Activated naive CD4-positive, alpha-beta T cell treated with anti-CD3 and anti-CD28 coated beads, Interleukin-2, amount 50 U/mL, for 24 hours (primary cell): ENCODE results near the gene RGS12.

Source experiments
- H3K27ac Mint-ChIP-seq: one replicate; pipeline ENCODE4 v1.8.0; 2021; ENCODE audit warnings: mild to moderate bottlenecking, mixed read lengths
- H3K27me3 Mint-ChIP-seq: one replicate; pipeline ENCODE4 v1.8.0; 2021; ENCODE audit warnings: mixed read lengths
- H3K36me3 Mint-ChIP-seq: one replicate; pipeline ENCODE4 v1.8.0; 2021; ENCODE audit warnings: mixed read lengths
- H3K4me1 Mint-ChIP-seq: one replicate; pipeline ENCODE4 v1.8.0; 2021; ENCODE audit warnings: mixed read lengths
- H3K4me3 Mint-ChIP-seq: one replicate; pipeline ENCODE4 v1.8.0; 2021; ENCODE audit warnings: mild to moderate bottlenecking, mixed read lengths
- H3K9me3 Mint-ChIP-seq: one replicate; pipeline ENCODE4 v1.8.0; 2021; ENCODE audit warnings: mixed read lengths

RGS12 gene

GRCh38 chr4:3250956-3251690 is 41.7 kb upstream of the RGS12 start:
- H3K9me3 Mint-ChIP-seq: no peaks in the 10 kb centered on the region
- no peak overlapping the region for H3K4me3 Mint-ChIP-seq
- no peaks in the 10 kb centered on the region for H3K36me3 Mint-ChIP-seq
- H3K27me3 Mint-ChIP-seq: no peaks in the 10 kb centered on the region
- H3K27ac Mint-ChIP-seq: no peak overlapping the region
- H3K4me1 Mint-ChIP-seq: no peaks in the 10 kb centered on the region

GRCh38 chr4:3251691-3252479 is 40.9 kb upstream of the RGS12 start:
- Mint-ChIP-seq H3K27ac (no peak overlapping the region), H3K4me3 (no peak overlapping the region), H3K36me3 (no peaks in the 10 kb centered on the region), H3K27me3 (no peaks in the 10 kb centered on the region), H3K9me3 (no peaks in the 10 kb centered on the region), H3K4me1 (no peaks in the 10 kb centered on the region)

GRCh38 chr4:3252480-3252828 is 40.4 kb upstream of the RGS12 start:
- H3K4me3 Mint-ChIP-seq: no peak overlapping the region
- H3K27ac Mint-ChIP-seq: no peak overlapping the region
- no peaks in the 10 kb centered on the region for H3K4me1 Mint-ChIP-seq
- no peaks in the 10 kb centered on the region for H3K36me3 Mint-ChIP-seq
- no peaks in the 10 kb centered on the region for H3K9me3 Mint-ChIP-seq
- no peaks in the 10 kb centered on the region for H3K27me3 Mint-ChIP-seq

GRCh38 chr4:3252831-3253641 is 39.8 kb upstream of the RGS12 start:
- Mint-ChIP-seq H3K4me3 (no peak overlapping the region), H3K4me1 (no peaks in the 10 kb centered on the region), H3K27ac (no peak overlapping the region), H3K9me3 (no peaks in the 10 kb centered on the region), H3K27me3 (no peaks in the 10 kb centered on the region), H3K36me3 (no peaks in the 10 kb centered on the region)

DNA sequence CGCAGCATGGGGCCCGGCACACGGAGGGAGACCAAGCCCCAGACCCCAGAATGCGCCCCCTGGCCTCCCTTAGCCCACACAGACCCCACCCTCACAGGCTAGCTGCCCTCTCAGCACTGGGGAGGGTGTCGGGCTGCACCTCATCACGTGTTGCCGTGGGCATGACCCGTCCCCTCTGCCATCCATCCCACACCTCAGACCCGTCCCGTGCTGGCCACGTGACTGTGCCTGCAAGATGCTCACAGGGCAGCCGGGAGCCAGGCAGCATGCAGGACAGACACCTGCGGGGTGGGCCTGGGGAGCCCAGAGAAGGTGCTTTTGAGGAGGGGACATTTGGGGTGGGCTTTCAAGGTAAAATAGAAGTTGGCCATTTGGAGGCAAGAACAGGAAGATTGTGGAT is 39.0 kb upstream of the RGS12 start:
- Mint-ChIP-seq H3K9me3 (no peaks in the 10 kb centered on the region), H3K27me3 (no peaks in the 10 kb centered on the region), H3K4me3 (no peak overlapping the region), H3K36me3 (no peaks in the 10 kb centered on the region), H3K4me1 (no peaks in the 10 kb centered on the region), H3K27ac (no peak overlapping the region)

- Mint-ChIP-seq H3K9me3 (no peaks in the 10 kb centered on the region), H3K27me3 (no peaks in the 10 kb centered on the region), H3K36me3 (no peaks in the 10 kb centered on the region), H3K27ac (no peak overlapping the region), H3K4me3 (no peak overlapping the region), H3K4me1 (no peaks in the 10 kb centered on the region)
These were observed 38.3 kb upstream of the RGS12 start for GRCh38 chr4:3254302-3255131.

DNA sequence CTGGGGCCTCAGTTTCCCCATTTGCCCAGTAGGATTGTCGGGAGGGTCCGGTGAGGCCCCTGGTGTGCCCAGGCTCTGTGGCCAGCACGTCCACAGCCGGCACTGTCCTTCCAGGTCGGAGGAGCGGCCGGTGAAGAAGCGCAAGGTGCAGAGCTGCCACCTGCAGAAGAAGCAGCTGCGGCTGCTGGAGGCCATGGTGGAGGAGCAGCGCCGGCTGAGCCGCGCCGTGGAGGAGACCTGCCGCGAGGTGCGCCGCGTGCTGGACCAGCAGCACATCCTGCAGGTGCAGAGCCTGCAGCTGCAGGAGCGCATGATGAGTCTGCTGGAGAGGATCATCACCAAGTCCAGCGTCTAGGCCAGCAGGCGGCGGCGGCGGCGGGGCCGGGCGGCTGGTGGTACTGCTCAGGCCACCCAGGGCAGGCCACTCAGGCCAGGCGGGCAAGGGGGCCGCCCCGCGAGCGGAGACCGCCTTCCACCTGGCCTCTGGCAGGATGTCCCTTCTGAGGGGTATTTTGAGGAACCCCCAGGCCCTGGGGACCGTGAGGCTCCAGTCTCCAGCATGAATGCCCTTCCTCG is 37.1 kb upstream of the RGS12 start:
- no peaks in the 10 kb centered on the region for H3K4me1 Mint-ChIP-seq
- no peaks in the 10 kb centered on the region for H3K36me3 Mint-ChIP-seq
- H3K27me3 Mint-ChIP-seq: no peaks in the 10 kb centered on the region
- H3K4me3 Mint-ChIP-seq: no peak overlapping the region
- no peaks in the 10 kb centered on the region for H3K9me3 Mint-ChIP-seq
- H3K27ac Mint-ChIP-seq: no peak overlapping the region

DNA sequence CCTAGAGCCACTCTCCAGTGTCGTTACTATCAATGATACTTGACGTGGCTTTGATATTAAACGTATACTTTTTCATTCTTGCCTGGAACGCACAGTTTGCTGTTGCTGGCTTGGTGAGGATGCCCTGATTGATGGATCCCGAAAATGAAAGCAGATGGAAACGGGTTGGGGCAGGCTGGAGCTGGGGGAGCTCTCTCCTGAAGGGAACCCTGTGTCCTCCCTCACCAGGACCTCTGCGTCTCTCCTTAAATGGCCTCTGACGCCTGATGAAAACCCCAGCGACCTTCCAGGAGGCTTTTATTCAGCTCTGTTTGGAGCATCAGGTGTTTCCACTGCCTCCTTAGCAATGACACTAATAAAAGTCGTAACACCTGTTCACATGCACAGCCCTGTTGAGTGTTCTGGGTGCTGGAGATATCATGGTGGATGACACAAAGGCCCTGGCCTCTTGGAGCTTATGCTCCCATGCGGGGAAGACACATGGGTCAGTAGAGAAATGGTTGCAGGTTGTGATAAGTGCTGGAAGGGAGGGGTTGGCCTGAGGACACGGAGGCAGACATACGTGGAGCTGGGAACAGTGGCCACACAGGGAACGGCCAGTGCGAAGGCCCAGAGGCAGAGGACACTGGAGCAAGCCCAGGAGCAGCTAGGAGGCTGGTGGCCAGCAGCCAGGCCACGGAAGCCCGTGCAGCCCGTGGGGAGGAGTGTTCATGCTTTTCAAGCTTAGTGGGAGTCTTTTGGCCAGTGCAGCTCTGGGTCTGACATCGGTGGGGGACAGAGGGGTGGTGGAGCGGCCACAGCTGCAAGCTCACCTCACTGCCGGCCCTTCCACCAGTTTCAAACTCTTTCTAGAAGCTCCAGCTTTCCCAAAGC is 36.4 kb upstream of the RGS12 start:
- Mint-ChIP-seq H3K4me1 (no peaks in the 10 kb centered on the region), H3K36me3 (no peaks in the 10 kb centered on the region), H3K9me3 (no peaks in the 10 kb centered on the region), H3K4me3 (no peak overlapping the region), H3K27me3 (no peaks in the 10 kb centered on the region), H3K27ac (no peak overlapping the region)

GRCh38 chr4:3257103-3257555 is 35.7 kb upstream of the RGS12 start:
- no peaks in the 10 kb centered on the region for H3K36me3 Mint-ChIP-seq
- H3K9me3 Mint-ChIP-seq: no peaks in the 10 kb centered on the region

GRCh38 chr4:3257556-3258482 is 35.0 kb upstream of the RGS12 start:
- no peak overlapping the region for H3K4me3 Mint-ChIP-seq
- no peaks in the 10 kb centered on the region for H3K9me3 Mint-ChIP-seq
- no peaks in the 10 kb centered on the region for H3K36me3 Mint-ChIP-seq
- no peak overlapping the region for H3K27ac Mint-ChIP-seq
- no peaks in the 10 kb centered on the region for H3K27me3 Mint-ChIP-seq
- no peaks in the 10 kb centered on the region for H3K4me1 Mint-ChIP-seq

More at GRCh38 chr4:3257103-3257555, 35.7 kb upstream of the RGS12 start:
- H3K27me3 Mint-ChIP-seq: no peaks in the 10 kb centered on the region
- no peak overlapping the region for H3K27ac Mint-ChIP-seq
- H3K4me1 Mint-ChIP-seq: no peaks in the 10 kb centered on the region
- no peak overlapping the region for H3K4me3 Mint-ChIP-seq

DNA sequence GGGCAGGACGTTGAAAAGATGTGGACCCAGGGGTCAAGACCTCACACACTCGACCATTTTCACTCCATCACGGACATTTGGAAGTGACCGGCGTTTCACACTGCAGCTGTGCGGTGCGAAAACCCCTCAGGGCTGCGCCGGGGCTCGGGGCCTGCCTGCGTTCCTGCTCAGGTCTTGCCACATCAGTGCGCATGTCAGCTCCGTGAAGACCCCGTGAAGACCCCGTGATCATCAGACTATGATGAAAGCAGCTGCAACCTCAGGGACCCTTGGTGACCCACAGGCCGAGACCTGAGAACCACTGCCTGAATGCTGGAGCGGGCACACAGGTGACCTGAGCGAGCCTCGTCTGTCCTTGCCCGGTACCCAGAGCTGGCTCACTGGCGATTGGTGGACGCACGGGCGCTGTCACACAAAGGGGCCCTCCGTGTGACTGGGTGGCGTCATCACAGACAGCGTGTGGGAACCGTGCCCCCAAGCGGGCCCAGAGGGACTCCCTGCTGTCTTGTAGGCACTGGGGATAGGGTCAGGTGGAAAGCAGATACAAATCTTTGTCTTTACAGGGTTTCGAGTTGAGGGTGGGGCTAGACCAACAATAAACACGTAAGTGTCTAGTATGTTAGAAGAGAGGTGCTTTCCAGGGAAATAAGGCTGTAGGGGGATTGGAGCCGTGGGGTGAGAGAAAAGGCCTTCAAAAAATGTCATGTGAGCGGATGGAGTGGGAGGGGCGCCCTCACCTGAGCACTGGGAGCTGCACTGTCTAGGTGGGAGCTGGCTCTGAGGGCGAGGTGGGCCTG is 31.2 kb upstream of the RGS12 start:
- Mint-ChIP-seq H3K27ac (no peak overlapping the region), H3K36me3 (no peaks in the 10 kb centered on the region), H3K4me3 (no peak overlapping the region), H3K4me1 (no peaks in the 10 kb centered on the region), H3K27me3 (no peaks in the 10 kb centered on the region), H3K9me3 (no peaks in the 10 kb centered on the region)

DNA sequence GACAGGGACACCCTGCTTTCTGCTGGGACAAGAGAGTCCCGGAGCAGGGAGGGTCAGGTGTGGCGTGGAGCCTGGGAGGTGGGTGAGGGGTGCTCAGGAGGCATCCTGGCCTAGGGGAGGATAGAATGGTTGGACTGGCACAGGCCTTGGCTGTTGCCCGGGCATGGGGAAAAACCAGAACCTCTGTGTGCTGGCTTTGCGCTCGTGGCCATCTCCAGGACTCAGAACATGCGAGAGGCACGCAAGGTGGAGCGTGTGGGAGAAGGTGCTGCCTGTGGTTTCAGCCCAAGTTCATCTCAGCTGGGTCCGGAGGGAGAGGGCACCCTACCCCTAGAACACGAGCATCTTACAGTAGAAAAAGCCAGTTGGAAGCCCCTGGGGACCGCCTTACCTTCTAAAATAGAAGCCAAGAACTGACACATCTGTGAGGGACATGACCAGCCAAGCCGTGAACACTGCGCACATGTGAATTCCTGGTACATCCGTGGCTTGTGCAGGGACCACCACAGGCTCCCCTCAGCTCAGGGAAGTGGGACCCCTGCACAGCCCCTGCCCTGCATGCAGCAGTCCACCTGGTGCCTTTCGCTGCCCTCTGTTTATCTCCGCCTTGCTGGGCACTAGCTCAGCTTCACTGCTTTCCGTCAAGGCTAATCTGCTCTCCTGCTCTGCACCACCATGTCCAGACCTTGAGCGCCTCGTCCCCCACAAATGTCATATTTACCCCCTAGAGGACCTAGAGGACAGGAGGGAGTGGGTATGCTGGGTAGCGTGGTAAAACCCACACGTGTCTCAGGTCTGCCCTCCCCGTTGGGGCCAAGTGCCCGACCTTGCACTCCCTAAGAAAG is 30.4 kb upstream of the RGS12 start:
- Mint-ChIP-seq H3K4me3 (no peak overlapping the region), H3K4me1 (no peaks in the 10 kb centered on the region), H3K27ac (no peak overlapping the region), H3K9me3 (no peaks in the 10 kb centered on the region), H3K36me3 (no peaks in the 10 kb centered on the region), H3K27me3 (no peaks in the 10 kb centered on the region)
